BE2C (cell line): ENCODE results near the gene F2.

Experiments used
- DNase-seq: peaks from one replicate; pipeline ENCODE4 v3.0.0-alpha.2; 2020
- H3K27me3 ChIP-seq: fragments of 250-450 bp; sonication (Bioruptor Pico); 2 replicates; pipeline ENCODE4 v1.5.1; 2020; ENCODE audit warnings: mild to moderate bottlenecking
- H3K36me3 ChIP-seq: fragments of 250-450 bp; sonication (Bioruptor Pico); 2 replicates; pipeline ENCODE4 v1.5.1; 2020; ENCODE audit warnings: mild to moderate bottlenecking
- H3K4me1 ChIP-seq: fragments of 250-450 bp; sonication (Bioruptor Pico); 2 replicates; pipeline ENCODE4 v1.5.1; 2020
- H3K4me3 ChIP-seq: 2 replicates; pipeline ENCODE4 v1.5.1; 2011; ENCODE audit warnings: low read depth, low read length
- H3K9me3 ChIP-seq: fragments of 250-450 bp; sonication (Bioruptor Pico); 2 replicates; pipeline ENCODE4 v1.5.1; 2020
- TF ChIP-seq, protein P1 (sequence below): IDR thresholded peaks from 2 replicates; pipeline ENCODE4 v1.5.1; 2012; ENCODE audit warnings: mild to moderate bottlenecking, low read depth, low read length

Gene F2

DNA sequence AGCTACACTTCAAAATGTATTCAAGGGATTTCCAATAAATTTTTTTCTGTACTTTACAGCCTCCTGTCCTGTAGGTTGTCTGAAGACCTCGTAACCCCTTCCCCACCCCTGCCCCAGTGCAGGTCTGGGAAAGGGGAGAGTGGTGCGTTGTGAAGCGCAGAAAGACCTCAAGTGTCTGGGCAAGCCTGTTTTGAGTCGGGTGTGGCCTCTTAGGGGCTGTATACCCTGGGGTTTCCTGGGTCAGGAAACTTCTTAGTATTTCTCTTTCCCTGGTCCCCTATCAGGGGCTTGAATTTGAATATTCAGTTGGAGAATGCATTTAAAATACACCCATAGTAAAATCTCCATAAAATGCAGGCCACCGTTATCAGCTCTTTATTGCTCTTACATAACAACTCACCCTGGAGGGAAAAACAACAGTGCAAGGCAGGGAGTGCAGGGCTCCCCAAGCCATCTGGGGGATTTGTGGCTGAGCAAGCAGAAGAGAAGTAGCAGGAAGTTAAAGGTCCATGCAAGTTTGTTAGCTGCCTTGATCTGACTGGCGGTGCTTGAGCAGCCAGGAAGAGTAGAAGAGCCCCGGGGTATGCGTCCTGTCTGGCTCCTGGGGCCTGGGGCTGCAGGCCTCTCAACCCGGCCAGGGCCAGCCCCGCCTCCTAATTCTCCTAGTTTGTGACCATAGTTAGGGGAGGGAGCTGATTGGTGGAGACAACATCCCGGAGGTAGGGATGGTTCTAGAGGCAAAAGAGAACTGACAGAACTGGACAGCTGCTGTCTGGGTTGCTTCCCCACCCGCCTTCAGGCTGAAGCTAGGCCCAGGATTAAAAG, 44.3 kb upstream of the F2 start:
- H3K36me3 ChIP-seq, result no peaks in the 10 kb centered on the region
- H3K27me3 ChIP-seq, result no peaks in the 10 kb centered on the region
- peak; percentile 55 for DNase-seq
- H3K9me3 ChIP-seq, result no peaks in the 10 kb centered on the region
- TF ChIP-seq, protein P1, sequence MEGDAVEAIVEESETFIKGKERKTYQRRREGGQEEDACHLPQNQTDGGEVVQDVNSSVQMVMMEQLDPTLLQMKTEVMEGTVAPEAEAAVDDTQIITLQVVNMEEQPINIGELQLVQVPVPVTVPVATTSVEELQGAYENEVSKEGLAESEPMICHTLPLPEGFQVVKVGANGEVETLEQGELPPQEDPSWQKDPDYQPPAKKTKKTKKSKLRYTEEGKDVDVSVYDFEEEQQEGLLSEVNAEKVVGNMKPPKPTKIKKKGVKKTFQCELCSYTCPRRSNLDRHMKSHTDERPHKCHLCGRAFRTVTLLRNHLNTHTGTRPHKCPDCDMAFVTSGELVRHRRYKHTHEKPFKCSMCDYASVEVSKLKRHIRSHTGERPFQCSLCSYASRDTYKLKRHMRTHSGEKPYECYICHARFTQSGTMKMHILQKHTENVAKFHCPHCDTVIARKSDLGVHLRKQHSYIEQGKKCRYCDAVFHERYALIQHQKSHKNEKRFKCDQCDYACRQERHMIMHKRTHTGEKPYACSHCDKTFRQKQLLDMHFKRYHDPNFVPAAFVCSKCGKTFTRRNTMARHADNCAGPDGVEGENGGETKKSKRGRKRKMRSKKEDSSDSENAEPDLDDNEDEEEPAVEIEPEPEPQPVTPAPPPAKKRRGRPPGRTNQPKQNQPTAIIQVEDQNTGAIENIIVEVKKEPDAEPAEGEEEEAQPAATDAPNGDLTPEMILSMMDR, result no peak
- H3K4me1 ChIP-seq, result no peaks in the 10 kb centered on the region
- no peak overlapping the region for H3K4me3 ChIP-seq

DNA sequence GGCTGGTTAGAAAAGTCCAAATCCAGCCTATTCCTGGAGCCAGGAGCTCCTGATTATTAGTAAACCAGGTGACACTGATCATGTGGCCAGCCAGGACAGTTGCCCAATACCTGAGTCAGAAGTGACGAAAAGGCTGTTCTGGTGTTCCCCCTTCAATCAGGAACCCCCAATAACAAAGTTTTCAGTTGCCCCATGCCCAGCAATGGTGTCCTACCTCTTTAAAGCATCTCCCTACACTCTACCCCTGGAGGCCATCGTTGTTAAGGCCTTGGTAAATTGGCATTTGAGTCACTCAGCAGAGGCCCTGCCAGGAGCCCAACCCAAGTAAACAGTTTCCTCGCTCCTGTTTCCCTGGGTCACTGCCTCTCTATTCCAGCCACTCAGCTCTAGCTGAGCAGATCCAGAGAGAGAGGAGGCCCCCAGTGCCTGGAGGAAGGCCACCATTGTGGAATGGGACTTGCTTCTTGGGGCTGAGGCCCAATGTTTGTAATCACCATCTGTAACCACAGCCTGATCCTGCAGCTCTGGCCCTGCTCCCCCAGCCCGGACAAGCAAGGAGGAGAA, 43.6 kb upstream of the F2 start:
- Histone ChIP-seq H3K27me3 (no peaks in the 10 kb centered on the region), H3K9me3 (no peaks in the 10 kb centered on the region), H3K4me3 (no peak overlapping the region), H3K36me3 (no peaks in the 10 kb centered on the region), H3K4me1 (no peaks in the 10 kb centered on the region)
- TF ChIP-seq, protein P1, result no peak
- no peak for DNase-seq

DNA sequence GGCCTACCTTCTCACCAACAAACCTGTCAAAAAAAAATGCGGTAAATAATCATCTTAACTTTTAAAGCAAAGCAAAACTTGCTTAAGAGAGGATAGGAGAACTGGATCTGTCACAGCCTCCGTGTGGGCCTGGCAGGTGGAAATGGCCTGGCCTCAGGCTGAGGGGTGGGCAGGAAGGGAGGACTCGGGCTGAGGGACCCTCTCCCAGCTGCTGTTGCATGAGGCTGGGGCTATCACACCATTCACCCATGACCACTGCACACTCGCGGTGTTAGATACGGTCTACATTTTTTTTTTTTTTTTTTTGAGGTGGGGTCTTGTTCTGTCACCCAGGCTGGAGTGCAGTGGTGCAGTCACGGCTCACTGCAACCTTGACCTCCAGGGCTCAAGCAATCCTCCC, 43.1 kb upstream of the F2 start:
- Histone ChIP-seq H3K27me3 (no peaks in the 10 kb centered on the region), H3K4me3 (no peak overlapping the region), H3K9me3 (no peaks in the 10 kb centered on the region), H3K36me3 (no peaks in the 10 kb centered on the region), H3K4me1 (no peaks in the 10 kb centered on the region)
- no peak for DNase-seq
- TF ChIP-seq, protein P1, result no peak

DNA sequence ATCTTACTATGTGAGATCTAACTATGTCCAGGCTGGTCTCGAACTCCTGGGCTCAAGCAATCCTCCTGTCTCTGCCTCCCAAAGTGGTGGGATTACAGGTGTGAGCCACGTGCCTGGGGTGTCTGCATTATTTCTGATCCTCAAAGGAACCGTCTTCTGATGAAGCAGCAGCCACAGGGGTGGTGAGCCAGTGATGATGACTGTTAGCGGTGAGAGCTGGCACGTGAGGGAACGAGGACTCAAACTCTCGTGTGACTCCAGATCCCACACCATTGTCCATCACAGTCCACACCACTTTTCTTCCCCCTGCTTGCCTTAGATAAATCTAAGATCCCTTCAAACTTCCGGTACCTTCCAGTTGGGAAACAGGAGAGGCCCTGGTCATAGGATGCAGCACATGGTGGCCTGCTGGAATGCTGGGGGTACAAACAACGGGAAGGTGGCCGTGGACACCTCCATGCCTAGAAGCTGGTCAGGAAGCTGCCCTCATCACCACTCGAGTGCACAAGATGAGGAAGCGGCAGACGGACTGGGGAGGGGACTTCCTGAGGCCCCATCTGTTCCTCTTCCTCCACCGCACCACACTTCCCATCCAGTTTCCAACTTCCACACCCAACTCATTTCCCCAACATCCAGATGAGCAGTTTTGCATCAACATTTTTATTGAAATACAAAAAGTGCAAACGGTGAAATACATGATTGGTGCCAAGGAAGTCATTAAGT, 42.4 kb upstream of the F2 start:
- Histone ChIP-seq H3K4me1 (no peaks in the 10 kb centered on the region), H3K4me3 (no peak overlapping the region), H3K27me3 (no peaks in the 10 kb centered on the region), H3K36me3 (no peaks in the 10 kb centered on the region), H3K9me3 (no peaks in the 10 kb centered on the region)
- TF ChIP-seq, protein P1, result no peak
- DNase-seq, result no peak

DNA sequence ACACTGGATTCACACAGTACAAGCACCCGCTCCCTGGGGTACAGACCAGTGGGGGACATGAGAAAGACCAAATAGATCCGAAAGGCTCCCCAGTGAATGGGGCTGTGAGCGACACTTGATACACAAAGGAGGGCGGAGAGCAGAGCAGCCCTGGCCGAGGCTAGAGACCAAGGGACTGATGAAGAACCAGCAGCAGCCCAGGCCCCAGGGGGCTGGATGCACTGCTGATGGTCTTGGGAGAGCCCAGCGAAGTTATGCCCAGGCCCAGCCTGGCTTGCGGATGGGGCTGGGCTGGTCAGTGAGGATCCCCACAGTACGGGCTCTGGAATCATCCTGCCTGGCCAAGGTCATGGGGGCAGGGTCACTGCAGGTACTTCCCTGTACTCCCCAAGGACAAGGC, 41.8 kb upstream of the F2 start:
- no peak for DNase-seq
- Histone ChIP-seq H3K4me1 (no peaks in the 10 kb centered on the region), H3K27me3 (no peaks in the 10 kb centered on the region), H3K36me3 (no peaks in the 10 kb centered on the region), H3K4me3 (no peak overlapping the region), H3K9me3 (no peaks in the 10 kb centered on the region)
- TF ChIP-seq, protein P1, result no peak
